Stimulated activated CD8-positive, alpha-beta memory T cell treated with anti-CD3 and anti-CD28 coated beads, Interleukin-15, amount 100 ng/mL, for 48 hours (primary cell): ENCODE measurements around the gene ADGRG3.
"Not testable (repeated sequence)": the region's sequence is repeated elsewhere in the genome, so short reads cannot be mapped to it uniquely, and the experiment has no call there.

Source experiments
- DNase-seq, 2 donors: peaks; one replicate each; pipeline ENCODE4 v3.0.0-alpha.2; 2020; ENCODE audit warnings: low read depth in 2 of 2

The ADGRG3 gene

GRCh38 chr16:57697896-57698537, 29.9 kb downstream of the ADGRG3 start:
- DNase-seq = no peak

- DNase-seq = no peak
Measured at GRCh38 chr16:57698812-57699405, 30.8 kb downstream of the ADGRG3 start.

- no peak for DNase-seq
Measured at GRCh38 chr16:57699481-57699880, 31.4 kb downstream of the ADGRG3 start.

- DNase-seq = no peak
Measured at GRCh38 chr16:57699899-57700298, 31.8 kb downstream of the ADGRG3 start.

- DNase-seq = no peak
Measured at GRCh38 chr16:57700781-57701551, 32.9 kb downstream of the ADGRG3 start.

- no peak for DNase-seq
Measured at GRCh38 chr16:57701759-57702371, 33.8 kb downstream of the ADGRG3 start.

- no peak for DNase-seq
Measured at GRCh38 chr16:57703416-57704010, 35.4 kb downstream of the ADGRG3 start.

GRCh38 chr16:57704011-57704904, 36.2 kb downstream of the ADGRG3 start:
- DNase-seq = no peak

GRCh38 chr16:57704905-57705852, 37.1 kb downstream of the ADGRG3 start:
- DNase-seq = no peak

- DNase-seq = no peak
Measured at GRCh38 chr16:57706717-57707116, 38.6 kb downstream of the ADGRG3 start.

- DNase-seq = no peak
Measured at GRCh38 chr16:57707331-57707730, 39.2 kb downstream of the ADGRG3 start.

- no peak for DNase-seq
Measured at GRCh38 chr16:57708168-57708567, 40.1 kb downstream of the ADGRG3 start.

GRCh38 chr16:57709663-57710062, 41.6 kb downstream of the ADGRG3 start:
- no peak for DNase-seq

GRCh38 chr16:57711346-57711745, 43.2 kb downstream of the ADGRG3 start:
- DNase-seq = no peak

- no peak for DNase-seq
Measured at GRCh38 chr16:57711993-57712392, 43.9 kb downstream of the ADGRG3 start.

- DNase-seq = not testable (repeated sequence)
Measured at GRCh38 chr16:57712569-57712968, 44.5 kb downstream of the ADGRG3 start.

GRCh38 chr16:57713596-57713995, 45.5 kb downstream of the ADGRG3 start:
- DNase-seq = no peak

GRCh38 chr16:57714047-57714446, 45.9 kb downstream of the ADGRG3 start:
- no peak for DNase-seq

- peak; percentile 32 to 53 for DNase-seq
Measured at GRCh38 chr16:57720142-57720575, 52.1 kb downstream of the ADGRG3 start.
